ENCODE results near the gene DMD.

DNA sequence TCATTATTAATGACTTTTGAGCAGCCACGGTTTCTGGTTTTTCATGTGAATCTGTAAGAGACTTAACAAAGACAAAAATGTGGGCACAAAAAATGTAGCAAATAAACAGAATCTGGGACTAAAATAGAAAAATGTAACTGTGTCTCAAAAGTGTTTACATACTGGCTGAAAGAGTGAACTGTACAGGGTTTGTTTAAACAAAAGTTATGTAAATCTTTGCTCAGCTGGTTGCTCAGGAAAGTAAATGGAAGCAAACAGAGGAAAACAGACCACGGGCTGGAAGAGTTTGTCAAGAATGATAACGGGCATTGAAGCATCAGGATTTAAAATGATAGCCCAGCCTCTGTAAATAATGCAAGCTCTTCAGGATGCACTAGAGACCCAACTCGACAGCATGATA lies 1217.7 kb downstream of the DMD start:
- TF ChIP-seq, protein P1, sequence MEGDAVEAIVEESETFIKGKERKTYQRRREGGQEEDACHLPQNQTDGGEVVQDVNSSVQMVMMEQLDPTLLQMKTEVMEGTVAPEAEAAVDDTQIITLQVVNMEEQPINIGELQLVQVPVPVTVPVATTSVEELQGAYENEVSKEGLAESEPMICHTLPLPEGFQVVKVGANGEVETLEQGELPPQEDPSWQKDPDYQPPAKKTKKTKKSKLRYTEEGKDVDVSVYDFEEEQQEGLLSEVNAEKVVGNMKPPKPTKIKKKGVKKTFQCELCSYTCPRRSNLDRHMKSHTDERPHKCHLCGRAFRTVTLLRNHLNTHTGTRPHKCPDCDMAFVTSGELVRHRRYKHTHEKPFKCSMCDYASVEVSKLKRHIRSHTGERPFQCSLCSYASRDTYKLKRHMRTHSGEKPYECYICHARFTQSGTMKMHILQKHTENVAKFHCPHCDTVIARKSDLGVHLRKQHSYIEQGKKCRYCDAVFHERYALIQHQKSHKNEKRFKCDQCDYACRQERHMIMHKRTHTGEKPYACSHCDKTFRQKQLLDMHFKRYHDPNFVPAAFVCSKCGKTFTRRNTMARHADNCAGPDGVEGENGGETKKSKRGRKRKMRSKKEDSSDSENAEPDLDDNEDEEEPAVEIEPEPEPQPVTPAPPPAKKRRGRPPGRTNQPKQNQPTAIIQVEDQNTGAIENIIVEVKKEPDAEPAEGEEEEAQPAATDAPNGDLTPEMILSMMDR (conservative IDR thresholded peaks at IDR 0.05) = no peak
- no peak for TF ChIP-seq EZH2 (IDR thresholded peaks at IDR 0.05; ENCODE audit: low read depth)
